HG02763 (cell line): ENCODE measurements around the gene CCDC57.

Experiments
- ATAC-seq: cut with Tn5 transposase; IDR thresholded peaks from one replicate; pipeline ENCODE4 v1.9.1; 2021; ENCODE audit warnings: mild to moderate bottlenecking, moderate library complexity; ENCODE audit not compliant: unreplicated experiment

CCDC57 gene

DNA sequence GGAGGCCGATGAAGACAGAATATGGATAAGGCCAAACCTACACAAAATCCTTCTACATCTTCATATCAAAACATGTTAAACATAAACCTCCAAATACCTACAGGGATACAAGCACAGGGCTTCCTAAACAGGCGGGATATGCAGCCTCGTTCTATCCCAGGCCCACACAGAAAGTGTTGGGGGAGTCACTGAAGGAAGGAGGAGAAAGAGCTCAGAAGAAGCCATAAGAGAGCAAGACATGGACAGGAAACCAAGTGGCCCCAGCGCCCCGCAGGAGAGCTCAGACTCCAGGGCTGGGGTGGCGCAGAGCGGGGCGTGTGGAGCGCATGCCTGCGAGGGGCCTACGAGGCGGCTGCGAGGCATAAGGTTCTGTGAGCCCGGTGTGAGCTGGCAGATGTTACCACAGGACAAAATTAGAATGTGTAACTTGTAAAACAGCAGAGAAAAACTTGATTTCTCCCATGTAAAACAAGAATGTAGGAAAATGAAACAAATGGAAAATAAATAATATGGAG is 103.6 kb downstream of the CCDC57 start:
- no peak for ATAC-seq

GRCh38 chr17:82108496-82108945 is 104.1 kb downstream of the CCDC57 start:
- ATAC-seq, result no peak

GRCh38 chr17:82108038-82108437 is 104.6 kb downstream of the CCDC57 start:
- ATAC-seq, result no peak

DNA sequence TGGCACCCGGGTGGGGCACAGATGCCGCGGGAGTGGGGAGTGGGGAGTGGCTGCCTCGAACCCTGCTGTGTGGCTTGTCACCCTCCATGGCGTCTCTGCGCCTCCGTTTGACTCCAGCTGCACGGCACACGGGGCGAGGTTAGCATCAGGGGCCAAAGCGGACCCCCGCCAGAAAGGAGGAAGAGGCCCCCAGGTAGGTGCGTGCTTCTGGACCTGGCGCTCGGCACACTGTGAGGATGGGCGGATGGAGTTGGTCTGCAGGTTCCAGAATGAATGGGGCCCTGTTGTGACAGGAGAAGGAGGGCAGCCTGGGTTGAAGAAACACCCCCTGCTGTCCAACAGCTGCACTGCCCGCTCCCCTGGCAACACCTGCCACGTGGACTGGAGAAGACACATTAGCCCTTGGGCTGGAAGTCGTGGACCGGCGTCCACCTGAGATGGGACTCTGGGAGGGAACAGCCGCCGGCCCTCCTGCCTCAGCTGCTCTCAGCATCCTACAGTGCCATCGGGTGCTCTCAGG is 105.2 kb downstream of the CCDC57 start:
- no peak for ATAC-seq

DNA sequence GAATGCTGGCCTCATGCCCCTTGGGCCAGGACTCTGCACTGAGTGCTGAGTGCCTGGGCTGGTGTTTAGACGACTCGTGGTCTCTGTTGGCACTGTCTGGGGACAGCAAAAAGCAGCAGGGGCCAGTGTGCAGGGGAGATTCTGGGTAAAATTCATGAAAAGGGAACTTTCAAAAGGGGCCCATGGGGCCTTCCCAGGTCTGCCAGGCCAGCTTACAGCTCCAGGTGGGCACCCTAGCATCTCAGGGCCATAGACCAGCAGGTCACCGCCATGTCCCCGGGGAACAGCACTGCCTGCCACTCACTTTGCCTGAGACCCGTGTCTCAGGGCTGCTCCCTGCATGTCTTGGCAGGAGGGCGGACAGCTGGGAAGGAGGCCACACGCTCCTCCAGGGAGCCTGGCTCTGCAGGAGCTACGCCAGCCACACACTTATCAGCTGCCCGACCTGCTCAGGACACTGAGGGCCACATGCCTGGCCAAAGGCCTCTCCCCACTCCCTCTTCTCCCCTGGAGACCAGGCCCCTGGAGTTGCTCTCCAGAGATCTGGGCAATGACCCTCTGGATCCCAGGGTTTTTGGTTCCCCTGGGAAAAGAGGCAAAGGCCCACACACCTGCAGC is 105.8 kb downstream of the CCDC57 start:
- ATAC-seq, result no peak

DNA sequence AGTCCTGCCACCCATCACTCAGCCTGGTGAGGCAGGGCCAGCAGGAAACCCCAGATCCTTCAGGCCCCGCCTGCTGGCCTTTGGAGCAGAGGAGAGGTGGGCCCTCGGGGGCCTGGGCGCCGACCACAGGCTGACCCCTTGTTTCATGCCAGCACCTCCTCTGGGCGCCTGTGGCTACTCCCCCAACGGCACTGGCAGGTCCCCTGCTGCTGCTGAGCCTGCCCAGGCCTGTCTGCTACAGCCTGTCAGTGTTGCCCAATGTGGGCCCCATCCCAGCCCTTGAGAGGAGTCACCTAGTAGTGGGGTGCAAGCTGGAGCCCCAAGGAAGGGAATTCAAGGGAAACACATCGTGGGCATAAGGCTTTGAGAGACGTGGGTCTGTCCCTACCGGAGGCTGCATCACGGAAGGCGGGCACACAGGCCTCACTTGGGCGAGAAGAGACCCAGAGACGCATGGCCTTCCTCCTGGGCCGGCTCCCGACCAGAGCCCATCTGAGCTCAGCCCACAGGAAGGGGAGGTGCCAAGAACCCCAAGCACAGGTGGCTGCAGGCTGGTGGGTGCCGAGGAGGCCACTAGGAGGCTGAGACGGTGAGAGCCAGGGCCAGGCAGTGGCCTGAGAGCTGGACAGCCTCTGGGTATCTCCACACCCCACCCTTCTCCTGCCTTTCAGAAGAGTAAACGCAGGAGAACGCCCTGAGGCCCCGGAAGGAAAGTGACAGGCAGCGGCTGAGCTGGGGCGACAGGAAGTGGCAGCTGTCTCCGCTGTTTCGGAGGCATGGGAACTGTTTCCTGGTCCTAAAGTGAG is 106.6 kb downstream of the CCDC57 start:
- peak; percentile 63 for ATAC-seq

DNA sequence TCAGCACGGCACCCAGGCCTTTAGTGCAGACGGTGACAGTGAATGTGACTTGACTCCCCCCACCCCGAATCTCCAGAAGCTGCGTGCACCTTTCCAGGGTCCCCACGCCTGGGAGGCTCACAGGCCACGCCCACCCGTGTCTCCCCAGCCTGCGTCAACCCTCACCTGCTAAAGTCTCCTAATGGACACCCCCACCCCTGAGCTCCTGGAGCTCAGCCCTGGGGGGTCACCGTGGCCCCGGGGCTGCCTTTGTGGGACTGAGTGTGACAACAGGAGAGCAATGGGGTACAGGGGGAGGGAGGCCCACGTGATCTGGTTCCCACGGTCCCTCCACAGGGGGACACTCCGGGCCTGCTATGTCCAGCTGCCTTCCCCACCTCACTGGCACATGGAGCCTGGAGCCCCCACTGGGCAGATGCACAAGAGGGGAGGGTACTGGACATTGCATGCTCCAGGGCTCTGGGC is 107.2 kb downstream of the CCDC57 start:
- no peak for ATAC-seq

GRCh38 chr17:82104797-82105416 is 107.7 kb downstream of the CCDC57 start:
- no peak for ATAC-seq

DNA sequence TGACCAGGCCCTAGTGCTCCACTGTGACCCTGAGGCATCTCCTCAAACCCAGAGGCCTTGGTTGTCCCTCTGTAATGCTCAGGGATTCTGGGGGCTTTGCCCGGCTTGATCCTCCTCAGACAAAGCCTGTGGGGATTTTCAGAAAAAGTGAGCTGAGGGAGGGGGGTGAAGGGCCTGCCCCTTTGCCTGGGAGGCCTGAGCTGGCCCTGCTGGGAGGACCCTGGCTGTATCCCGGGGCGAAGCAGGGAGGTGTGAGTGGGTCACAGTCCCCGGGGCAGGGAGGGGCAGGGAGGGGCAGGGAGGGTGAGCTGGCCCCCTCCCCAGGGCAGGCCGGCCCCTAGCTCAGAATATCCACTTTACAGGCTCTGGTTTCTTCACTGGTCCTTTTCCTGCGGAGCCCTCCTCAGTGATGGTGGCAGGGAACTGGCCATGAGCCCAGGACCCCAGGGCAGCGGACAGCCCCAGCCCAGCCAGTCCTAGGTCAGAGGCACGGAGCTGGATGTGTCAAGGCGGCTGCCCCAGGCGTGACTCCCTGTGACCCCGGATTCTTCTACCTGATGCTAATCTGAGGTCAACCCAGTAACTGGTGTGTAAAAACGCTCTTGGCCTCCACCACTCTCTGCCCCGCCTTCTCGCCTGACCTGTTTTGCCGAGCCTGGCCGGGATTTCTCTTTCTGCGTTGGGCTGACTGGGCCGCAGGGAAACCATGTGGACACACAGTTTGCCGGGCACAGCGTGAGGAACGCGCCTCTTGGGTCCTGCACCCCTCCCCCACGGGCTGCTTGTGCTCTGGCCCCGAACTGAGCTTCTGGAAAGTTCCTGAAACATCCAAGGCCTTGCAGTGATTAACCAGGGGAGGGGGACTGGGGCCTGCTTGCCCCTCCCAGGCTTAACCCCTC is 108.8 kb downstream of the CCDC57 start:
- ATAC-seq, result no peak

DNA sequence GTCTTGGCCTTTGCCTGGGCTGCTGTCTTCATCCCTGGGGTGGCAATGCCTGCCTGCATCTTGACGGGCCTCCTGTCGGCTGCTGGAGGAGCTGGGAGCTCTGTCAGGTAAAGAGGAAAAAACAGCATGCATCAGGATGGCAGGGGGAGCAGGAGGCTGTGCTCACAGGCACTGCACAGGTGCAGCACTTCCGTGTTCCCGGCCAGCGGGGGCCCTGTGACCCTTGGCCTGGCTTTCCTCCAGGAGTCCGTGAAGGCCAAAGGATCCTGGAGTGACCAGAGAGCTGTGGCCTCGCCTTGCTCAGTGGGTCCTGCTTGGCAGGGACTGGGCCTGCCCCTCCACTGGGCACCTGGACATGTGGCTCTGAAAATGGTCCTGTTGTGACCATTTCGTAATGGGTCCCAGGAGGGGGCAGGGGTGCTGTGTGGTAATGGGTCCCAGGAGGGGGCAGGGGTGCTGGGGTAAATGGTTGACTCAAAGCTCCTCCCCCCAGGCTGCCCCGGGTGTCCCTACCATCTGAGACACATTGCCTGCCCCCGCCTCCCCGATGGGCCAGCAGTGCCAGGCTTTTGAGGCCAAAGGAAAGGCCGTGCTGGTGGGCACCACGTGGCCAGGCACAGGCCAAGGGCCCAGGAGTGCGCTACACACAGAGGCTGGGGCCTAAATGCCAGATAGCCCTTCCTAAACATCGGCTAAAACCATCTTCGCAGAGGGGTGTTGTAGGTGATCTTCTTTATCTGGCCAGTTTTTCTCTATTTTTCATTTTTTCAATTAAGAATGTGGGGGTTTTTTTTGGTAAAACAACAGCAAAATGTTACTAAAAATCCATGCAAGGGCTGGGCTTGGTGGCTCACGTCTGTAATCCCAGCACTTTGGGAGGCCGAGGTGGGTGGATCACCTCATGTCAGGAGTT is 110.6 kb downstream of the CCDC57 start:
- no peak for ATAC-seq

DNA sequence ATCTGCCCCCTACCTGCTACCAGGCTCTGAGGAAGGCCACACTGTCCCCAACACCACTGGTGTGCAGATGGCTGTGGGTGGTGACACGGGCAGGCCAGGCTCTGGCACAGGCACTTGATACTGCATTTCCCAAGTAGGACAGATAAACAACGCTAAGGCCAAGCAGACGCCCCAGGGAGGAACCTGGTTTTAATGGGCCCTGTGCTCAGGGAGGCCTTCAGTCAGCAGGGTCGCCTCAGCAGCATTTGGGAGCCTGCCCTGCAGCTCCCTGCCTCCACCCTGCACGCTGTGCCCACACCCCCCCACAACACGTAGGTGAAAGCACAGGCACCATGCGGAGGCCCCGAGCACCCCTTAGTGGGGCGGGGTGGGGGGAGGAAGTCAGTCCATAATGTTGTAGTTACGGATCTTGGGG is 111.3 kb downstream of the CCDC57 start:
- ATAC-seq, result no peak

- ATAC-seq, result no peak
These were observed 111.9 kb downstream of the CCDC57 start for GRCh38 chr17:82100502-82101298.

DNA sequence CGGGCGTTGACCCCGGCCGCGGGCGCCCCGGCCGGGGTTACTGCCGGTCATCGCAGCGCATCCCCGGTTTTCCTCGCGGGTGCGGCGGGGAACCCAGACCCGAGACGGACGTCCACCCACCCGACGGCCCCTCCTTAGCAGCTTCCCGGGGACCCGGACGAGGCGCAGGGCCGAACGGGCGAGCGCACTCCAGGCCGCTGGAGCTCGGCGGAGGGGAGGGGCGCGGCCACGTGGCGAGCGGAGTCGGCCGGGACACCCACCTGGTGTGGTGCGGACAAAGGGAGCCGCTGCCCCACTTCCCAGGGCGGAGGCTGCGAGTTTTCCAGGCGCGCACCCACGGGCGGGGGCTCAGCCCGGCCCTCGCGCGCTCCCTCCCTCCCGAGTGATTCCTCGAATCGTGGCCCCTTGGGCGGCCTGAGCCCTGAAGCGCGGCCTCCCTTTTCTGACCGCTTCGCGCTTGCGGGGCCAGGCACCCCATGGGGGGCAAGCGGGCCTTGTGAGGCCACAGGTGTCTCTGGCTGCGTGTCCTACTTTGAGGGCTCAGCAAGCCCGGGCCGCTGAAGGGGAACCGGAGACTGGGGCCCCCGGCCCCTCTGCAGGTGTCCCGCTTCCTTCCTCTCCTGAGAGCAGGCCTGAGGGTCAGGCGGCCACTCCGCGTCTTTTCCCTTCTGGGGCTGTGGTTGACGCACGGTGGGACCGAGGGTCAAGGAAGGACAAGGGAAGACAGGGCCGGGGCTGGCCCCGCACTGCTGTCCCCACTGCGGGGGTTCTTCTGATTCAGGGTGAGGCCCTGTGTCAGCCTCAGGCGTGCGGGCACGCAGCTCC is 113.5 kb downstream of the CCDC57 start:
- ATAC-seq, result peak; percentile 6

DNA sequence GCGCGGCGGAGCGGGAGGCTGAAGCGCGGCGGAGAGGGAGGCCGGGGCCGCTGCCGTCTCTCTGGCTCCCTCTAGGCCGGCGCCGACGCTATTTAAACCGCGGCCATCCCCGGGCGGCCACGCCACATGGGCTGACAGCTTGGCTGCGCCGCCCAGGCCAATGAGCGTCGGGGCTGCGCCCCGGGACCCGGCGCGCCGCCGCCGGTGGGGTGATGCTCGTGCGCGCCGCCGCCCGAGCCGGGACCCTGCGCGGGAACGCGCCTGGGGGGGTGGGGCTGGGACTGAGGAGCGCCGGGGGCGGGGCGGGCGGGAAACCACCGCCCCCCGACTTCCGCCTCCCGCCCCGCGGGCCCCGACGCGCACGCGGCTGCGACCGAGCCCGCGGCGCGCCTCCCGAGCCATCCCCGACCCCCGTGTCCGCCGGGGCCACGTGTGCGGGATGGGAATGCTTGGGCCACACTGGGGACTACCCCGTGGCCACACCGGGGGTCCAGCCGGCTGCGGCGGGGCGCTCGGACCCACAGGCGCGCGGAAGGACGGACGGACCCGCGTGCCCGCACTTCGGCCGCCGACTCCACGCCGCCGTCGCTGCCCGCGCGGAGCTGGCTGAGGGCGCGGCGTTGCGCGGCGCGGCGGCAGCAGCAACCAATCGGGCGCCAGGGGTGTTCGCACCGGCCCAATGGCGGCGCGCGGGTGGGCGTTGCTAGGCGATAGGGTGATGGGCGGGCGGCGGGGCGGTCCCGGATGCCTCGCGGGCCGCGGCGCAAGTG is 114.3 kb downstream of the CCDC57 start, which contains the start of gene FASN:
Gene FASN, minus strand, starts transcription at position 68 of the 770 bp plus-strand sequence. CDS start 1,791 bp downstream, outside the sequence.
- ATAC-seq, result peak; percentile 64

DNA sequence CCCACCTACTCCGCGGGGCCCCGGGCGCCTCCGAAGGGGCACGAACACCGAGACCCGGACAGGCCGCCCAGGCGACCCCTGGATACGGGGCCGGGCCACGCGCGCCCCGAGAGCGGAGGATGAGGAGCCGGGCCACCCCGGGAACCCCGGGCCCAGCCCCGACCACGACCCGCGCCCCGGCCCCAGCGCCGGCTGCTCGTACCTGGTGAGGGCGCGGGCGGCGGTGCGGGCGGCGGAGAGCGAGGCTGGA is 114.8 kb downstream of the CCDC57 start:
- no peak for ATAC-seq

DNA sequence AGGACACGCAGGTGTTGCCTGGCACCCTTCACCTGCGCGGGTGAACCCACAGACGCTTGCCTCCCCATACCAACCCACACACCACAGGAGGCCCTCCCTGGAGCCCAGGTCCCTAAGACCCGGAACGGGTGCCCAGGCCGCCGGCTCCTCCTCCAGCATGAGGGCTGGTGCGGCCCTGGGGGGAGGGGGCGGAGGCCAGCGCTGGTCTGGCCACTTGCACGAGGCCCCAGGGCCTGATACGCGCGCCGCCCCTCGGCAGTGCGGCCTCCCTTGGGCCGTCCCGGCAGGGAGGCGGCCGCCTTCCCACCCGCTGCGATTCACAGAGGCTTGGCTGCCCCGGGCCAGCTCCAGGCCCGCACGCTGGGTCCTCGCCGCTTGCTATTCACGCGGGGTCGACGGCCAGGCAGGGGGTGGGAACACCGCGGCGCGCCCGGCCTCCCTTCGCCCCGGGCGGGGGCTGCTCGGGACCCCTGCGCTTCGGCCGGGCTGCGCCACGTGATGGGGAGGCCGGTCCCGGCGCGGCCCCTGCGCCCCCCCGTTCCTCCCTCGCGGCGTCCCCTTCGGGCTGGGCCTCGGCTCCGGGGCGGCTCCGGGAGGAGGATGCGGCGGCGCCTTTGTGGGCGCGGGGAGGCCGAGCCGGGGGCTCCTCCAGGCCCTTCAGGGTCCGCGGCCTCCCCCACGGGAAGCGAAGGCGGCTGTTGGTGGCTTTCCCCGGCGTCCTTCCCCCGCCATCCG is 115.3 kb downstream of the CCDC57 start:
- peak; percentile 2 for ATAC-seq
